HFF-Myc (cell line): ENCODE data around the gene PRPSAP1.

Experiments
- DNase-seq: peaks from one replicate; pipeline ENCODE4 v3.0.0-alpha.2; 2011; ENCODE audit warnings: low read depth; ENCODE audit errors: extremely low read depth
- H3K4me3 ChIP-seq: replicated peaks from 2 replicates; pipeline ENCODE4 v1.5.1; 2011; ENCODE audit warnings: low read depth, mild to moderate bottlenecking, control low read depth, low read length
- TF ChIP-seq, protein P1 (sequence below): IDR thresholded peaks from 2 replicates; pipeline ENCODE4 v1.5.1; 2012; ENCODE audit warnings: mild to moderate bottlenecking, low read depth, low read length, control low read depth; ENCODE audit errors: missing control alignments

Gene PRPSAP1

GRCh38 chr17:76345377-76345974, 8.2 kb downstream of the PRPSAP1 start:
- no peak for DNase-seq
- TF ChIP-seq, protein P1, sequence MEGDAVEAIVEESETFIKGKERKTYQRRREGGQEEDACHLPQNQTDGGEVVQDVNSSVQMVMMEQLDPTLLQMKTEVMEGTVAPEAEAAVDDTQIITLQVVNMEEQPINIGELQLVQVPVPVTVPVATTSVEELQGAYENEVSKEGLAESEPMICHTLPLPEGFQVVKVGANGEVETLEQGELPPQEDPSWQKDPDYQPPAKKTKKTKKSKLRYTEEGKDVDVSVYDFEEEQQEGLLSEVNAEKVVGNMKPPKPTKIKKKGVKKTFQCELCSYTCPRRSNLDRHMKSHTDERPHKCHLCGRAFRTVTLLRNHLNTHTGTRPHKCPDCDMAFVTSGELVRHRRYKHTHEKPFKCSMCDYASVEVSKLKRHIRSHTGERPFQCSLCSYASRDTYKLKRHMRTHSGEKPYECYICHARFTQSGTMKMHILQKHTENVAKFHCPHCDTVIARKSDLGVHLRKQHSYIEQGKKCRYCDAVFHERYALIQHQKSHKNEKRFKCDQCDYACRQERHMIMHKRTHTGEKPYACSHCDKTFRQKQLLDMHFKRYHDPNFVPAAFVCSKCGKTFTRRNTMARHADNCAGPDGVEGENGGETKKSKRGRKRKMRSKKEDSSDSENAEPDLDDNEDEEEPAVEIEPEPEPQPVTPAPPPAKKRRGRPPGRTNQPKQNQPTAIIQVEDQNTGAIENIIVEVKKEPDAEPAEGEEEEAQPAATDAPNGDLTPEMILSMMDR: no peak
- no peak overlapping the region for H3K4me3 ChIP-seq

GRCh38 chr17:76343106-76343505, 10.6 kb downstream of the PRPSAP1 start:
- no peak for DNase-seq
- H3K4me3 ChIP-seq: no peak overlapping the region

GRCh38 chr17:76341301-76341700, 12.4 kb downstream of the PRPSAP1 start:
- H3K4me3 ChIP-seq: no peak overlapping the region
- no peak for DNase-seq
- TF ChIP-seq, protein P1: no peak

More at GRCh38 chr17:76343106-76343505, 10.6 kb downstream of the PRPSAP1 start:
- TF ChIP-seq, protein P1: no peak

DNA sequence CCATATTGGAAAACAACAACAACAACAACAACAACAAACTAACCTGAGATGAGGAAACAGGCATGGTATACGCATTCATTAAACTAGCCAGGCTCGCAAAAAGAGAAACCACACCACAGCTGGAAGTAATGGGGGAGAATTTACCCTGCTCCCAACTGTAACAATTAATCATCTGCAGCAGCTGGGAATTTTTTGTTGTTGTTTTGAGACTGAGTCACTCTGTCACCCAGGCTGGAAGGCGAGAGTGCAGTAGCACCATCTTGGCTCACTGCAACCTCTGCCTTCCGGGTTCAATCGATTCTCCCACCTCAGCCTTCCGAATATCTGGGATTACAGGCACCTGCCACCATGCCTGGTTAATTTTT, 16.3 kb downstream of the PRPSAP1 start:
- peak; percentile 30 for DNase-seq
- H3K4me3 ChIP-seq: no peak overlapping the region
- TF ChIP-seq, protein P1: no peak

GRCh38 chr17:76336756-76337412, 16.8 kb downstream of the PRPSAP1 start:
- H3K4me3 ChIP-seq: no peak overlapping the region
- DNase-seq: no peak
- TF ChIP-seq, protein P1: no peak

- TF ChIP-seq, protein P1: no peak
- no peak overlapping the region for H3K4me3 ChIP-seq
- DNase-seq: no peak
Observed at GRCh38 chr17:76335716-76336381, 17.9 kb downstream of the PRPSAP1 start.
